ENCODE data around the gene PLXND1. TPM values are rescaled to one million over a fixed set of nuclear protein-coding genes. Genes with fewer than 3 reads are reported as not detected.

Gene PLXND1
- total RNA-seq, 1 experiment from 2014 or later, result 47.3 TPM

DNA sequence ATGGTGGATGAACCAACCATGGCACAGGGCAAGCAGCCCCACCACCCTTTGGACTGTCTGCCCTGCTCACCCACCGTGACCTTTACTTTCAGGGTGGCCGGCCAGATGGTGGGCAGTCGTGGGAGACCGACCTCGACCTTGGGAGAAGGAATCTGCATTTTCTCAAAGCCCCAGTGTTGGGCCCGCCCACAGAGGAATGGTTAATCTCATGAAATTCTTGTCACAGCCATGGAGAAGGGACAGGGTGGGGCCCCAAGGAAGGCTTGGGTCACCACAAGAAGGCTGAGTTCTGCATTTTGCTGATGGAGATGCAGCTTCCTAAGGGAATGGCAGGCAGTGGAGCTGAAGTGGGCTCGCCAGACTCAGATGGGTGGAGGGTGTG is 2.9 kb downstream of the PLXND1 start:
- Histone ChIP-seq H3K4me1 (ENCODE audit: control insufficient read depth in 1 of 2, insufficient read depth in 2 of 2, low read length in 2 of 2) (peaks cover 15 to 44% of the 10 kb centered on the region in 2 experiments), H2AFZ (ENCODE audit: low read depth, low read length, poor library complexity, severe bottlenecking) (no peak overlapping the region), H3K36me3 (ENCODE audit: control insufficient read depth in 1 of 2, insufficient read depth in 2 of 2, low read length in 2 of 2) (no peaks in the 10 kb centered on the region), H3K27me3 (ENCODE audit: insufficient read depth, low read length) (no peaks in the 10 kb centered on the region), H3K9me2 (ENCODE audit: insufficient read depth) (no peaks in the 10 kb centered on the region), H4K20me1 (ENCODE audit: insufficient read depth) (no peaks in the 10 kb centered on the region), H3K4me3 (replicated peaks in 1 of 2; ENCODE audit: low read depth in 1 of 2, low read length in 2 of 2) (no peak overlapping the region), H3K79me2 (ENCODE audit: insufficient read depth, low read length) (peaks cover 53% of the 10 kb centered on the region), H3K27ac (ENCODE audit: low read depth, low read length) (no peak overlapping the region), H3K4me2 (ENCODE audit: low read length) (peak overlapping the region; percentile 34), H3K9ac (ENCODE audit: low read length) (no peak overlapping the region), H3K9me3 (ENCODE audit: control insufficient read depth in 1 of 2, insufficient read depth in 1 of 2, low read depth in 1 of 2, low read length in 2 of 2) (no peaks in the 10 kb centered on the region)
- BruUV-seq (replicated peaks), result no TSS peak
- CTCF ChIA-PET, result no interaction called here
- DNase-seq (ENCODE audit: low read depth, low spot score) (no peak), ATAC-seq (no peak)
- TF ChIP-seq EZH2phosphoT487 (IDR thresholded peaks at IDR 0.05; ENCODE audit: borderline replicate concordance), result no peak
- RAD21 ChIA-PET (ENCODE audit: low non-redundant PET in 1 of 2, low total read pairs in 2 of 2, uncharacterized antibody in 2 of 2, unreplicated experiment in 2 of 2), result interaction anchor here in 1 of 2 experiments (0.6 kb wide), 1 partner anchor 226 kb away, joined by 5 read pairs; no protein-coding TSS in a partner anchor
- intact Hi-C loops (cut with micrococcal nuclease), result no loop called here
- POLR2A ChIA-PET, result no interaction called here

- Histone ChIP-seq H4K20me1 (ENCODE audit: insufficient read depth) (no peaks in the 10 kb centered on the region), H3K9me3 (ENCODE audit: control insufficient read depth in 1 of 2, insufficient read depth in 1 of 2, low read depth in 1 of 2, low read length in 2 of 2) (no peaks in the 10 kb centered on the region), H3K79me2 (ENCODE audit: insufficient read depth, low read length) (peaks cover 59% of the 10 kb centered on the region), H2AFZ (ENCODE audit: low read depth, low read length, poor library complexity, severe bottlenecking) (no peak overlapping the region), H3K27ac (ENCODE audit: low read depth, low read length) (no peak overlapping the region; the same call in 1 of the 2 replicates), H3K27me3 (ENCODE audit: insufficient read depth, low read length) (no peaks in the 10 kb centered on the region), H3K4me3 (replicated peaks in 1 of 2; ENCODE audit: low read depth in 1 of 2, low read length in 2 of 2) (no peak overlapping the region), H3K4me1 (ENCODE audit: control insufficient read depth in 1 of 2, insufficient read depth in 2 of 2, low read length in 2 of 2) (peaks cover 15 to 41% of the 10 kb centered on the region in 2 experiments), H3K36me3 (ENCODE audit: control insufficient read depth in 1 of 2, insufficient read depth in 2 of 2, low read length in 2 of 2) (no peaks in the 10 kb centered on the region), H3K9ac (ENCODE audit: low read length) (no peak overlapping the region), H3K4me2 (ENCODE audit: low read length) (peak overlapping the region; percentile 34), H3K9me2 (ENCODE audit: insufficient read depth) (no peaks in the 10 kb centered on the region)
- ChIA-PET RAD21 (ENCODE audit: low non-redundant PET in 1 of 2, low total read pairs in 2 of 2, uncharacterized antibody in 2 of 2, unreplicated experiment in 2 of 2) (interaction anchor here in 1 of 2 experiments (0.6 kb wide), 1 partner anchor 226 kb away, joined by 5 read pairs; no protein-coding TSS in a partner anchor), CTCF (no interaction called here), POLR2A (no interaction called here)
- no peak for DNase-seq (ENCODE audit: low read depth, low spot score)
- intact Hi-C loops (cut with micrococcal nuclease), result no loop called here
- no peak for ATAC-seq
- BruUV-seq (replicated peaks), result no TSS peak
- TF ChIP-seq ATF3 (IDR thresholded peaks at IDR 0.05) (no peak), ELF1 (IDR thresholded peaks at IDR 0.05; ENCODE audit: borderline replicate concordance, low read depth) (no peak), ZFX (IDR thresholded peaks at IDR 0.05) (no peak), EZH2 (IDR thresholded peaks at IDR 0.05) (no peak), SIN3A (IDR thresholded peaks at IDR 0.05; ENCODE audit: low read depth) (no peak), POLR2A (IDR thresholded peaks at IDR 0.05; ENCODE audit: borderline replicate concordance, extremely low read depth, insufficient read depth, insufficient read length) (no peak), EZH2phosphoT487 (IDR thresholded peaks at IDR 0.05; ENCODE audit: borderline replicate concordance) (no peak), REST (IDR thresholded peaks at IDR 0.05; ENCODE audit: low read depth) (no peak)
- TF ChIP-seq, protein P1, sequence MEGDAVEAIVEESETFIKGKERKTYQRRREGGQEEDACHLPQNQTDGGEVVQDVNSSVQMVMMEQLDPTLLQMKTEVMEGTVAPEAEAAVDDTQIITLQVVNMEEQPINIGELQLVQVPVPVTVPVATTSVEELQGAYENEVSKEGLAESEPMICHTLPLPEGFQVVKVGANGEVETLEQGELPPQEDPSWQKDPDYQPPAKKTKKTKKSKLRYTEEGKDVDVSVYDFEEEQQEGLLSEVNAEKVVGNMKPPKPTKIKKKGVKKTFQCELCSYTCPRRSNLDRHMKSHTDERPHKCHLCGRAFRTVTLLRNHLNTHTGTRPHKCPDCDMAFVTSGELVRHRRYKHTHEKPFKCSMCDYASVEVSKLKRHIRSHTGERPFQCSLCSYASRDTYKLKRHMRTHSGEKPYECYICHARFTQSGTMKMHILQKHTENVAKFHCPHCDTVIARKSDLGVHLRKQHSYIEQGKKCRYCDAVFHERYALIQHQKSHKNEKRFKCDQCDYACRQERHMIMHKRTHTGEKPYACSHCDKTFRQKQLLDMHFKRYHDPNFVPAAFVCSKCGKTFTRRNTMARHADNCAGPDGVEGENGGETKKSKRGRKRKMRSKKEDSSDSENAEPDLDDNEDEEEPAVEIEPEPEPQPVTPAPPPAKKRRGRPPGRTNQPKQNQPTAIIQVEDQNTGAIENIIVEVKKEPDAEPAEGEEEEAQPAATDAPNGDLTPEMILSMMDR (IDR thresholded peaks at IDR 0.05 in 2 of 3, conservative IDR thresholded peaks at IDR 0.05 in 1 of 3; ENCODE audit: borderline replicate concordance in 1 of 3, insufficient read depth in 1 of 3, low read depth in 2 of 3, low read length in 2 of 3), result no peak
- TF ChIP-seq, protein P2, sequence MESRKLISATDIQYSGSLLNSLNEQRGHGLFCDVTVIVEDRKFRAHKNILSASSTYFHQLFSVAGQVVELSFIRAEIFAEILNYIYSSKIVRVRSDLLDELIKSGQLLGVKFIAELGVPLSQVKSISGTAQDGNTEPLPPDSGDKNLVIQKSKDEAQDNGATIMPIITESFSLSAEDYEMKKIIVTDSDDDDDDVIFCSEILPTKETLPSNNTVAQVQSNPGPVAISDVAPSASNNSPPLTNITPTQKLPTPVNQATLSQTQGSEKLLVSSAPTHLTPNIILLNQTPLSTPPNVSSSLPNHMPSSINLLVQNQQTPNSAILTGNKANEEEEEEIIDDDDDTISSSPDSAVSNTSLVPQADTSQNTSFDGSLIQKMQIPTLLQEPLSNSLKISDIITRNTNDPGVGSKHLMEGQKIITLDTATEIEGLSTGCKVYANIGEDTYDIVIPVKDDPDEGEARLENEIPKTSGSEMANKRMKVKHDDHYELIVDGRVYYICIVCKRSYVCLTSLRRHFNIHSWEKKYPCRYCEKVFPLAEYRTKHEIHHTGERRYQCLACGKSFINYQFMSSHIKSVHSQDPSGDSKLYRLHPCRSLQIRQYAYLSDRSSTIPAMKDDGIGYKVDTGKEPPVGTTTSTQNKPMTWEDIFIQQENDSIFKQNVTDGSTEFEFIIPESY (IDR thresholded peaks at IDR 0.05; ENCODE audit: extremely low read depth, insufficient replicate concordance, low read length), result no peak
Measured at GRCh38 chr3:129602730-129603560, 3.5 kb downstream of the PLXND1 start.

Measured in HCT116 (cell line).